ENCODE results near the gene LY6G6D.
A peak's percentile ranks its signal among the peaks of the same experiment; 100 is the strongest.

LY6G6D gene

DNA sequence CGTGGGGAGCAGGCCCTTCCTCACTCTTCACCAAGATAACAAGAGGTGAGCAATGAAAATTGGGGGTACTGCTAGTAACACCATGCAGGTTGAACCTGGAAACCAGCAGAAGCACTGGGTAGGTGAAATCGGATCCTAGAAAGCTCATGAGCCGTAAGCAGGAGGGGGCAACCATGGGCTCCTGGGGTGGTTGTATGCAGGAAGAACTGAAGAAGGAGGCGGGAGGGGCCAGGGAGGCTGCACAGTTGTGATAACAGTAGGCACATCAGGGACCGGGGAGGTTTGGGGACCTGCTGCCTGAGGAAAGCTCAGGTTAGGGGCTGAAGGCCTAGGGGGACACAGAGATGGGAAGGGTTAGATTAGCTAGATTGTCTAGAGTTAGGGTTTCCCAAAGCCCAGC lies 28.7 kb upstream of the LY6G6D start:
- no peak overlapping the region for H3K4me3 Mint-ChIP-seq
- H3K9me3 Mint-ChIP-seq = no peaks in the 10 kb centered on the region
- no peak overlapping the region for H3K27ac Mint-ChIP-seq
- H3K27me3 Mint-ChIP-seq (ENCODE audit: low read depth) = no peaks in the 10 kb centered on the region
- H3K4me1 Mint-ChIP-seq = peaks cover 21% of the 10 kb centered on the region
- H3K36me3 Mint-ChIP-seq (ENCODE audit: low read depth) = peaks cover 46% of the 10 kb centered on the region
- TF ChIP-seq, protein P1, sequence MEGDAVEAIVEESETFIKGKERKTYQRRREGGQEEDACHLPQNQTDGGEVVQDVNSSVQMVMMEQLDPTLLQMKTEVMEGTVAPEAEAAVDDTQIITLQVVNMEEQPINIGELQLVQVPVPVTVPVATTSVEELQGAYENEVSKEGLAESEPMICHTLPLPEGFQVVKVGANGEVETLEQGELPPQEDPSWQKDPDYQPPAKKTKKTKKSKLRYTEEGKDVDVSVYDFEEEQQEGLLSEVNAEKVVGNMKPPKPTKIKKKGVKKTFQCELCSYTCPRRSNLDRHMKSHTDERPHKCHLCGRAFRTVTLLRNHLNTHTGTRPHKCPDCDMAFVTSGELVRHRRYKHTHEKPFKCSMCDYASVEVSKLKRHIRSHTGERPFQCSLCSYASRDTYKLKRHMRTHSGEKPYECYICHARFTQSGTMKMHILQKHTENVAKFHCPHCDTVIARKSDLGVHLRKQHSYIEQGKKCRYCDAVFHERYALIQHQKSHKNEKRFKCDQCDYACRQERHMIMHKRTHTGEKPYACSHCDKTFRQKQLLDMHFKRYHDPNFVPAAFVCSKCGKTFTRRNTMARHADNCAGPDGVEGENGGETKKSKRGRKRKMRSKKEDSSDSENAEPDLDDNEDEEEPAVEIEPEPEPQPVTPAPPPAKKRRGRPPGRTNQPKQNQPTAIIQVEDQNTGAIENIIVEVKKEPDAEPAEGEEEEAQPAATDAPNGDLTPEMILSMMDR (IDR thresholded peaks at IDR 0.05; ENCODE audit: unreplicated experiment in 3 of 3) = no peak

DNA sequence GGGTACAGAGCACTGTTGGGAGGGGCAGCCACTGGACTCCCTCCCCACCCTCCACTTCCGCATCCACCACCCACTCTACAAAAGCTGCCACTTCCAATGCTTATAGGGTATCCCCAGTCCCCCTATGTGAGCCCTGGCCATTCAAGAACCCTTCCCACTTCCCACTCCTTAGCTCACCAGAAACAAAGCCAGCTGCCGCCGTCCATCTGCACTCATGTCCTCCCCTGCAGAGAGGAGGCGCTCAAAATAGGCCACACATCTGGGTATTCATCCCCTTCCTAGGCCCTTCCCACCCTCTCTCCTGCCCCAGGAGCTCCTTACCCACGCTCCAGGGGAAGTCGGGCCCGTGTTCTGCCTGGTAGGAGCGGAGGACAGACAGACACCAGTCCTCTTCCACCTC lies 27.8 kb upstream of the LY6G6D start:
- Mint-ChIP-seq H3K27ac (peak overlapping the region in 1 of 3 experiments; percentile 37), H3K27me3 (ENCODE audit: low read depth) (no peaks in the 10 kb centered on the region), H3K9me3 (no peaks in the 10 kb centered on the region), H3K4me1 (peaks cover 18% of the 10 kb centered on the region), H3K4me3 (no peak overlapping the region), H3K36me3 (ENCODE audit: low read depth) (peaks cover 52% of the 10 kb centered on the region)
- TF ChIP-seq, protein P1 (IDR thresholded peaks at IDR 0.05; ENCODE audit: unreplicated experiment in 3 of 3) = no peak

DNA sequence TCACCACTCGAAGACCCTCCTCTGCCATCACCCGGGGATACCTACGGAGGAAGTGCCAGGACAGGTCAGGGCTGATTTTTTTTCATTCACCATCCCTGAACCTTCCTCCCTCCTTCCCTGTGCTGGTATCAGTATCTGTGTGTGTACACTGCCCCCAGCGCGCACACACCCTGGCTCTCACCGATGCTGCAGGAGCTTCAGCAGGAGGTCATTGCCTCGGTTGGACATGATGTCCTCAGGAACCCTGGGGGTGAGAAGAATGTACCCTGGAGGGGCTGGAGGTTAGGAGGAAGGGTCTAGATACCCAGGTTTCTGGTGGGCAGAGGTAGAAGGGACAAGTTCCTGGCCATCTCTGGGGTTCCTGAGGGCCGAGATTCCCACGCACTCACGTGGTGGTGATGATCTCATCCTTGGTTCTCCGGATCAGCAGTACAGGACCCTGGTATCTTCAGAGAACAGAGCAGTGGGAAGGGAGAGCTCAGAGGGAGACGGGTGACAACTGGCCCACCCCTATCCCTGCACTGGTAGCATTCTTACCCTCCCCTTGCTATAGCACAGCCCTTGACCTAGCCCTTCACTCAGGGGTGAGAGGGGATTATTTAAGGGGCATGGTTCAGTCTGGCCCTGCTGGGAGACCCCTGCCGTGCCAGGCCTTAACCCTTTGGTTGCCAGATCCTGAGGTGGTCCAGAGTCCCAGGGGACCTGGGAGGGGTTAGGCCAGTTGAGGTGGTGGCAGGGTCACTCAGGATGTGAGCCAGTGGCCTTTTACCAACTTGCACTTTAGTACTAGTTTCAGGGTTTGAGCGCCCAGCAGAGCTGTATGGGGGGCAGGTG lies 27.1 kb upstream of the LY6G6D start:
- Mint-ChIP-seq H3K27me3 (ENCODE audit: low read depth) (no peaks in the 10 kb centered on the region), H3K27ac (no peak overlapping the region), H3K4me1 (peaks cover 17% of the 10 kb centered on the region), H3K36me3 (ENCODE audit: low read depth) (peaks cover 59% of the 10 kb centered on the region), H3K9me3 (no peaks in the 10 kb centered on the region), H3K4me3 (no peak overlapping the region)
- TF ChIP-seq, protein P1 (IDR thresholded peaks at IDR 0.05; ENCODE audit: unreplicated experiment in 3 of 3) = no peak

DNA sequence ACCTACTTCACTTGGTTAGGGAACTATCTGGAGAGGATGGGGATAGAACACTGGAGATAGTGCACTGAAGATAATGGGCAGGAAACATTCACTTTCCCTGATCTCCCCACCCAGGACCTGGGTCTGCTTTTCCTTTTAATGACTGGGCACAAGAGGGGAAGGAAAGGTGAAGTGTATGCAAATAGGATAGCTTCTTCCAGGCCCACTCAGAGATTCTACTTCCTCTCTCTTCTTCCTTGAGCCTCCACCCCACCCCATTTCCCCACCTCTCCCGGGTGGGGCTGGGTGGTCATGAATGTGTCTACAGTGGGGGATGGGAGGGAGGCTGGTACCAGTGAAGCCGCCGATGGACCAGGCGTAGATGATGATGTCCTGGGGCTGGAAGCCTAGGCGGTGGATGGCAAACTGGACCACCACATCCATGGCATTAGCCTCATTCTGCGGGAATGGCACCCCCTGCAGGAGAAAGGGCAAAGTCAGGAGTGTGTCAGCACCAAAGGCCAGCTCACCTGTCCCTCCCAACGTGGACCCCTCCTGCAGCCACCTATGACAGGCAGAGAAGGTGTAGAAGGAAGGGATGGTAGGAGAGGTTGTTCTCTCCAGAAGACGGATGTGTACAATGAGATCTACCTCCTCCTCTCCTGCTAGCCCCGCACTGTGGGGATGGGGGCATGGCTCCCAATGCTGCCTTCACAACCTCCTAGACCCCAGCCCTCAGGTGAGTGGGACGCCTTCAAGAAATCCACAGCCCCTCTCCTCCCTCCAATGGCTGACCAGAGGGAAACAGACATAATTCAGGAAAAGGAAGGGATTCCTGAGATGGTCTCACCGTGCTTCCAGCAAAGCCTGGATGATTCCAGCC lies 25.7 kb upstream of the LY6G6D start:
- Mint-ChIP-seq H3K4me1 (peaks cover 8% of the 10 kb centered on the region), H3K36me3 (ENCODE audit: low read depth) (peaks cover 66% of the 10 kb centered on the region), H3K4me3 (no peak overlapping the region), H3K27ac (no peak overlapping the region), H3K9me3 (no peaks in the 10 kb centered on the region), H3K27me3 (ENCODE audit: low read depth) (no peaks in the 10 kb centered on the region)
- TF ChIP-seq, protein P1 (IDR thresholded peaks at IDR 0.05; ENCODE audit: unreplicated experiment in 3 of 3) = peak in 2 of 3 experiments; percentile 13 to 30

DNA sequence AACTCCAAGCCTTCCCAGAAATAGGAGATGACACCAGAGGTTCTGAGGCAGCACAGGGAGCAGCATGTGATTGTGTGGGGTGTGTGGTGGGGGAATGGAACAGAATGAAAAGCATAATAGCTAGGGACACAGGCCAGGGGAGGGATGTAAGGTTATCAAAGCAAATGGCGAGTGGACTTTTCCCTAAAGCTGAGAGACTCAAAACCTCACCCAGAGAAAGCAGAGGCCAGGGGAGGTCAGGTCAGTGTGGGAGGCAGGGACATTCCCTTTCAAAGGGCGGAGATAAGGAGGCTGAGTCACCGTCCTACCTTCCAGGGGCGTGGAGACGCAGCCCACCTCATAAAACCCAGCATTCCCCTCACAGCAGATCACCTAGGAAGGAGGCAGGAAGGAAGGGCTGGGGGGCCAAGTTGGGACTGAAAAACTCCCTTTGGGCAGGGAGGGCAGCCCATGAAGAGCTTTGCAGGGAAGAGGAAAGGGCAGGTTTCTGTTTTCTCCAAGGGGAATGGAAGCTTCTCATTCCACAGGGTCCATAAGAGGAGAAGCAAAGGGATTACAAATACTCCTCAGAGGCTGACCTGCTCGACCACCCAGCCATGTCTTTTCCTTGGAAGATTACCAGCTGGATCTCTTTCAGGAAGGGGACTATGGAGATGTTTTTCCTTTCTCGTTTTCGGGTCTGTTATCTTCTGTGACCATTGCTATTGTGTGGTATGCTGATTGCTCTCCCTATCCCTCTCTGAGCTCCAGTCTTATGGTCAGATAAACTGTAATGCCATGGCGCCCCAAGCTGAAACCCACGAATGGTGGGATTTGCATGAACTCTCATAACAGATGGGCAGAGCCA lies 24.7 kb upstream of the LY6G6D start:
- TF ChIP-seq, protein P1 (IDR thresholded peaks at IDR 0.05; ENCODE audit: unreplicated experiment in 3 of 3) = no peak
- H3K36me3 Mint-ChIP-seq (ENCODE audit: low read depth) = peaks cover 69% of the 10 kb centered on the region
- H3K27me3 Mint-ChIP-seq (ENCODE audit: low read depth) = no peaks in the 10 kb centered on the region
- peaks cover 8% of the 10 kb centered on the region for H3K4me1 Mint-ChIP-seq
- no peaks in the 10 kb centered on the region for H3K9me3 Mint-ChIP-seq
- peak overlapping the region in 1 of 3 experiments; percentile 62 for H3K27ac Mint-ChIP-seq
- no peak overlapping the region for H3K4me3 Mint-ChIP-seq
